WI38 (cell line): ENCODE data around the gene BMPR1B.

Experiments
- H3K4me3 ChIP-seq: 2 replicates; pipeline ENCODE4 v1.5.1; 2011; ENCODE audit warnings: low read depth, mild to moderate bottlenecking, control low read depth, low read length
- TF ChIP-seq, protein P1 (sequence below): IDR thresholded peaks from 2 replicates; pipeline ENCODE4 v1.5.1; 2012; ENCODE audit warnings: low read depth, mild to moderate bottlenecking, control low read depth, low read length

Gene BMPR1B

DNA sequence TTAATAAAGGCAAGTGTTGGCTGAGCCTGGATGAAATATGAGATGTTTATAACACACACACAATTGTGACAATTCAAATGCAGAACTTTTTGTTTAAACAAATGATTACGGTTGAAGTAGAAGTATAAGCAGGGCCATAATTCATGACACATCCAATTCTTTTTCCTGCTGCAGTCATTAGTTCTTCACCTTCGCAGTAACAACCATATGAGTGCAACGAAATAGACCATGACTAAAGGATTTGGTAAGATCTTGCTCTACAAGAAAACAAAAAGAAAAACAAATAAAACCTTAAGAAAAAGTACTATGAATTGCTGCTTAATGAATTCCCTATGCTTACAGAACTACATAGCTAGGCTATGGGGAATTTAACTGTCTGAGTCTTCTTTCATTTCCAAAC is 13.9 kb upstream of the BMPR1B start:
- TF ChIP-seq, protein P1, sequence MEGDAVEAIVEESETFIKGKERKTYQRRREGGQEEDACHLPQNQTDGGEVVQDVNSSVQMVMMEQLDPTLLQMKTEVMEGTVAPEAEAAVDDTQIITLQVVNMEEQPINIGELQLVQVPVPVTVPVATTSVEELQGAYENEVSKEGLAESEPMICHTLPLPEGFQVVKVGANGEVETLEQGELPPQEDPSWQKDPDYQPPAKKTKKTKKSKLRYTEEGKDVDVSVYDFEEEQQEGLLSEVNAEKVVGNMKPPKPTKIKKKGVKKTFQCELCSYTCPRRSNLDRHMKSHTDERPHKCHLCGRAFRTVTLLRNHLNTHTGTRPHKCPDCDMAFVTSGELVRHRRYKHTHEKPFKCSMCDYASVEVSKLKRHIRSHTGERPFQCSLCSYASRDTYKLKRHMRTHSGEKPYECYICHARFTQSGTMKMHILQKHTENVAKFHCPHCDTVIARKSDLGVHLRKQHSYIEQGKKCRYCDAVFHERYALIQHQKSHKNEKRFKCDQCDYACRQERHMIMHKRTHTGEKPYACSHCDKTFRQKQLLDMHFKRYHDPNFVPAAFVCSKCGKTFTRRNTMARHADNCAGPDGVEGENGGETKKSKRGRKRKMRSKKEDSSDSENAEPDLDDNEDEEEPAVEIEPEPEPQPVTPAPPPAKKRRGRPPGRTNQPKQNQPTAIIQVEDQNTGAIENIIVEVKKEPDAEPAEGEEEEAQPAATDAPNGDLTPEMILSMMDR: no peak
- no peak overlapping the region for H3K4me3 ChIP-seq

DNA sequence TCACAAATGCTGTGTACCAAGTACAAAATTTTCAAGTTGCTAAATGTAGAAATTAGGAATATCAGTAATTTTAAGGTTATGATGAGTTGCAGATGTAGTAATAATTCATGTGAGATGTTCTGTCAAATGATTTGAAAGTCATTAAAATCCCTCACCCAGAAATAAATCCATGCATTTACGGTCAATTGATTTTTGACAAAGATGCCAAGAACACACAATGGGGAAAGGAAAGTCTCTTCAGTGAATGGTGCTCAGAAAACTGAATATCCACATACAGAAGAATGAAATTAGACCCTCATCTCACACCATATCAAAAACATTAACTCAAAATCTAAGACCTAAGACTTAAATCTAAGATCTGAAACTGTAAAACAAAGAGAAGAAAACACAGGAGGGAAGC is 12.9 kb upstream of the BMPR1B start:
- TF ChIP-seq, protein P1: no peak
- no peak overlapping the region for H3K4me3 ChIP-seq

DNA sequence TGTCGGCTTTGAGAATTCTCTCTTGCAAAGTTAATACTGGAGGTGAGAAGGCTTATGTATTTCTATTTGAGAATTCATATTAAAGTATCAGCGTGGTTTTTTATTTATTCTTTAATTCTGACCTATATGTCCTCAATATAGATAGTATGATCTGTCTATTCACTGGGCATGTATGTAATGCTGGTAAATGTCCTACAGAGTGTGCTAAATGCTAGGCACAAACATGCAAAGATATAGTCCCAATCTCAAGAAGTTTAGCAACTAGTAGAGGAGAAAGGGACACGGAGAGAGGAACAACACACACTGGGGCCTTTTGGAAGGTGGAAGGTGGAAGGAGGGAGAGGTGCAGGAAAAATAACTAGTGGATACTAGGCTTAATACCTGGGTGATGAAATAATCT is 11.0 kb upstream of the BMPR1B start:
- TF ChIP-seq, protein P1: no peak
- no peak overlapping the region for H3K4me3 ChIP-seq

DNA sequence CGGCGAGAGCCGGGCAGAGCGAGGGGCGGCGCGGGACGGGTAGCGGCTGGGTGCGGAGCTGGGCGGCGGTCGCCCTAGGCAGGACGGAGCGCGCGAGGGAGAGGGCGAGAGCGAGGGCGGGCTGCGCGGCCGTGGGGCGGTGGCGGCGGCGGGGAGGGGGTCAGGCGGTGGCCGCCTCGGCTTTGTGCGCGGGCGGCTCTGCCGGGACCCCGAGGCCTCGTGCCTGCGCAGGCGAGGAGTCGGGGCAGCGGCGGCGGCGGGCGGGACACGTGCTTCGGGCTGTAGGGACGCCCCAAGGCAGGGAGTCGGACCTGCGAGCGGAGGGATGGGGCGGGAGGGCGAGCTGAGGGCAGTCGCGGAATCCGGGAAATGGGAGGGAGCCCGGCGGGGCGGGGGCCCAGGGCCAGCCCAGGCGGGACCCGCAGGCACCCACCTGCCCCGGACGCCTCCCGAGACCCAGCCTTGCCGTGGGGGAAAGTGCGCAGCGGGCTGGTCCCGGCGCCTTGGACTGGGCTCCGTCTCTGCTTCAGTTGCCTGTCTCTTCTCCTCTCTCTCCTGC is 465 bp downstream of the BMPR1B start:
- H3K4me3 ChIP-seq: peak overlapping the region; percentile 71
- TF ChIP-seq, protein P1: no peak

DNA sequence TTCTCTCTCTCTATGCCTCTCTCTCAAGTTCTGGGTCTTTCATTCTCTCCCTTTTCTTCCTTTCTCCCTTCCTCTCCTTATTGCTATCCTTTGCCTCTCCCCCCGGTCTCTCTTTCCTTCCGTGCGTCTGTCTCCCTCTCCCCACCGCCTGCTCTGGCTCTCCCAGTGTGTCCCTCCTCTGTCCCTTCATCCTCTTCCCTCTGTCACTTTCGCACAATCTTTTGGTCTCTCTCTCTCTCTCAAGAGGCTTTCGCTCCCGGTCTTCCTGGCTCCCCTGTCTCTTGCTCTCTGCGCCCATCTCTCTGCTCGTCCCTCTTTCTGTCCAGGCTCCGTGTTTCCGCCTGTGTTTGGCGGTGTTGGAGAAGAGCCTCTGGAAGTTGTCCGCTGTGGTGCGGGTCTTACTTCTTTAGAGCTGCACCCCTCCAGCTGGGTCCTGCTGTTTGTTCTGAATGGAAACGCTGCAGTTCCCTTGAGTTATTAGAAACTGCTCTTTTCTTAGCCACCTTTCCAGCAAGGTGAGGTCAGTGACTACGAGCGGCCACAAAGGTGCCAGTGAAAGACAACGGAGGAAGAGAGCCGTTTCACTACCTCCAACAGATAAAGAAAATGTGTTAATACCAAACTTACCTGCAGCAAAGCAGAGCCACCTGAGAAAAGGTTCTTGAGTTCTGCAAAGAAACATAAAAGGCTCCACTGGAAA is 1.1 kb downstream of the BMPR1B start:
- TF ChIP-seq, protein P1: no peak
- H3K4me3 ChIP-seq: peak overlapping the region; percentile 71

DNA sequence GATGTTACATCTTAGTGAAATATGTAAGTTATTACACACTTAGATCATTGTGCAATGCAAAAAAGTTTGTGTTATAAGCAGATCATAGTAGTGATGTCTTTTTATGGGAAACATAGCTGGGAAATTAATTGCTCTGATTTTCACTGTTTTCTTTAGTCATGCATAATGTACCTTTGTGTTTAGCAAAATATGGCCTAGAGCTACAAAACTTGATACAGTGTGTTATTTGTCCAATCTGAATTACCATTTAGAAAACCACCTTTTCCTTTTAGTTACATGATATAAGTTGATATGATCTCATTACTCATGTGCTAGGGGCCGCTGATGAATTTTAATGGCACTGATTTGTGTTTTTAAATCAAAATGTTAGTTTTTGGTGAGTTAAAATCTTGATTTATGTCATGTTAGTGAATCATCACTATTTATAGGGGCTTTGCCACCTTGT is 2.0 kb downstream of the BMPR1B start:
- TF ChIP-seq, protein P1: no peak

DNA sequence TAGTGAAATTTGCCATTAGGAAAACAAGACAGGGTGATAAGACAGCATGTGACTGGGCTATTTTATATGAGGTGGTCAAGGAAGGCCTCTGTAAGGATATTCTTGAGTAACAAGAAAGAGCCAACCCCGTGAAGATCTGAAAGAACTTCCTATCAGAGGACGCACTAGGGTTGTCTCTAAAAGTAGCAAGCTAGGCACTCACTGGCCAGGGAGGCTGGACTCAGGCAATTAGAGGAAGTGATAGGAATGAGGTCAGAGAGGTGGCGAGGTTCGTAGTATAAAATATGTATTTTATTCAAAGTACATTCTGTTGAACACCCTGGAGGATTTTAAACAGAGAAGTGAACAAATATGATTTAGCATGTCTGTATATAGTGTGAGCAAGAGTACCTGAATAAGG is 4.6 kb downstream of the BMPR1B start:
- no peak overlapping the region for H3K4me3 ChIP-seq
- TF ChIP-seq, protein P1: no peak

More for the DNA sequence above, 2.0 kb downstream of the BMPR1B start:
- H3K4me3 ChIP-seq: no peak overlapping the region
